Ascending aorta (tissue), 2 donors: ENCODE data around the gene SMARCC1. TPM values are rescaled to one million over a fixed set of nuclear protein-coding genes. Genes with fewer than 3 reads are reported as not detected.
"Not testable (repeated sequence)": the region's sequence is repeated elsewhere in the genome, so short reads cannot be mapped to it uniquely, and the experiment has no call there.

Experiments
- DNase-seq, 2 donors: peaks; one replicate each; pipeline ENCODE4 v3.0.0-alpha.2; 2019; ENCODE audit warnings: low spot score in 2 of 2
- H3K27ac ChIP-seq, 2 donors: fragments of 200-600 bp; sonication (generic); one replicate each; pipeline ENCODE4 v1.5.1; 2016 to 2017; ENCODE audit warnings: mild to moderate bottlenecking in 1 of 2
- H3K27me3 ChIP-seq: fragments of 200-600 bp; sonication (generic); one replicate; pipeline ENCODE4 v1.5.1; 2017
- H3K36me3 ChIP-seq, 2 donors: fragments of 200-600 bp; sonication (generic); one replicate each; pipeline ENCODE4 v1.5.1; 2016
- H3K4me1 ChIP-seq, 2 donors: fragments of 200-600 bp; sonication (generic); one replicate each; pipeline ENCODE4 v1.5.1; 2016 to 2017; ENCODE audit warnings: mild to moderate bottlenecking in 1 of 2
- H3K4me3 ChIP-seq, 2 donors: fragments of 200-600 bp; sonication (generic); one replicate each; pipeline ENCODE4 v1.5.1; 2016 to 2017; ENCODE audit warnings: mild to moderate bottlenecking in 1 of 2
- H3K9me3 ChIP-seq, 2 donors: fragments of 200-600 bp; sonication (generic); one replicate each; pipeline ENCODE4 v1.5.1; 2016
- CTCF ChIP-seq, 3 experiments: fragments of 200-600 bp in 2 of 3; fragments of 450-650 bp in 1 of 3; sonication (generic) in 2 of 3; IDR thresholded peaks; one replicate each; pipeline ENCODE4 v1.5.1; 2016 to 2019; ENCODE audit warnings: antibody characterized with exemption in 3 of 3, mild to moderate bottlenecking in 1 of 3, moderate library complexity in 1 of 3
- intact Hi-C: fragments of 100-400 bp; cut with DNase I; formaldehyde crosslinking; loops from one replicate; pipeline ENCODE4 v1.15.1; 2023
- total RNA-seq: library from RNA; depleted of rRNA; stranded (reverse); fragments of >200 nt; gene quantifications from one replicate; pipeline ENCODE4 v1.1.0, GENCODE V29; 2016

SMARCC1 gene
- total RNA-seq, 1 donor from 2014 or later, result 24.8 TPM

- intact Hi-C loops, result no loop called here
- H3K4me1 ChIP-seq, result no peaks in the 10 kb centered on the region
- no peak for TF ChIP-seq CTCF (IDR thresholded peaks at IDR 0.05)
- no peaks in the 10 kb centered on the region for H3K9me3 ChIP-seq
- H3K27ac ChIP-seq, result no peak overlapping the region
- DNase-seq, result no peak
- H3K36me3 ChIP-seq, result peaks cover 40 to 81% of the 10 kb centered on the region in 2 donors
- no peaks in the 10 kb centered on the region for H3K27me3 ChIP-seq
- no peak overlapping the region for H3K4me3 ChIP-seq
Measured at GRCh38 chr3:47731061-47731460, 50.6 kb downstream of the SMARCC1 start.

GRCh38 chr3:47722859-47723258 is 58.8 kb downstream of the SMARCC1 start:
- no peak overlapping the region for H3K4me3 ChIP-seq
- intact Hi-C loops, result no loop called here
- no peak for TF ChIP-seq CTCF (IDR thresholded peaks at IDR 0.05)
- no peaks in the 10 kb centered on the region for H3K9me3 ChIP-seq
- no peak for DNase-seq
- H3K27me3 ChIP-seq, result no peaks in the 10 kb centered on the region
- H3K4me1 ChIP-seq, result no peaks in the 10 kb centered on the region
- H3K27ac ChIP-seq, result no peak overlapping the region
- H3K36me3 ChIP-seq, result peaks cover 30% of the 10 kb centered on the region in 2 donors

- intact Hi-C loops, DNase-seq, H3K4me3 ChIP-seq, H3K9me3 ChIP-seq, H3K27ac ChIP-seq, H3K4me1 ChIP-seq, H3K27me3 ChIP-seq: not testable (repeated sequence)
- H3K36me3 ChIP-seq, result peaks cover 34 to 39% of the 10 kb centered on the region in 2 donors
Measured at GRCh38 chr3:47717448-47717847, 64.2 kb downstream of the SMARCC1 start.

GRCh38 chr3:47716656-47717055 is 65.0 kb downstream of the SMARCC1 start:
- H3K4me3 ChIP-seq, result no peak overlapping the region
- H3K4me1 ChIP-seq, result no peaks in the 10 kb centered on the region
- no peak for DNase-seq
- no peak overlapping the region for H3K27ac ChIP-seq
- H3K36me3 ChIP-seq, result peaks cover 39 to 41% of the 10 kb centered on the region in 2 donors
- no peaks in the 10 kb centered on the region for H3K9me3 ChIP-seq
- H3K27me3 ChIP-seq, result no peaks in the 10 kb centered on the region
- intact Hi-C loops, result no loop called here
- no peak for TF ChIP-seq CTCF (IDR thresholded peaks at IDR 0.05)

GRCh38 chr3:47715928-47716327 is 65.8 kb downstream of the SMARCC1 start:
- intact Hi-C loops, result no loop called here
- peaks cover 43 to 46% of the 10 kb centered on the region in 2 donors for H3K36me3 ChIP-seq
- H3K27ac ChIP-seq, result no peak overlapping the region
- no peaks in the 10 kb centered on the region for H3K4me1 ChIP-seq
- no peaks in the 10 kb centered on the region for H3K9me3 ChIP-seq
- H3K4me3 ChIP-seq, result no peak overlapping the region
- no peaks in the 10 kb centered on the region for H3K27me3 ChIP-seq
- no peak for DNase-seq
- no peak for TF ChIP-seq CTCF (IDR thresholded peaks at IDR 0.05)

GRCh38 chr3:47714606-47715005 is 67.1 kb downstream of the SMARCC1 start:
- TF ChIP-seq CTCF (IDR thresholded peaks at IDR 0.05), result no peak
- no peak overlapping the region for H3K4me3 ChIP-seq
- H3K4me1 ChIP-seq, result no peaks in the 10 kb centered on the region
- no peaks in the 10 kb centered on the region for H3K9me3 ChIP-seq
- H3K36me3 ChIP-seq, result peaks cover 43 to 45% of the 10 kb centered on the region in 2 donors
- no peaks in the 10 kb centered on the region for H3K27me3 ChIP-seq
- intact Hi-C loops, result no loop called here
- DNase-seq, result no peak
- no peak overlapping the region for H3K27ac ChIP-seq
